SK-N-SH treated with all-trans-retinoic acid at 6 μM for 48 hours (cell line): ENCODE results near the gene PARS2.

Experiments used
- ATAC-seq: fragments of 200-7000 bp; cut with Tn5 transposase; 3 replicates; pipeline ENCODE4 v1.9.1; 2020; ENCODE audit warnings: mild to moderate bottlenecking, moderate library complexity
- ARNTL ChIP-seq: fragments of 450-650 bp; formaldehyde crosslinking; IDR thresholded peaks from 2 replicates; pipeline ENCODE4 v1.5.0; 2020; ENCODE audit warnings: low read depth, mild to moderate bottlenecking, moderate library complexity, borderline replicate concordance
- BACH2 ChIP-seq: fragments of 250-450 bp; sonication (Bioruptor Pico); IDR thresholded peaks from 2 replicates; pipeline ENCODE4 v1.9.0; 2021; ENCODE audit warnings: mild to moderate bottlenecking, borderline replicate concordance
- CREB5 ChIP-seq: fragments of 250-450 bp; sonication (Bioruptor Pico); IDR thresholded peaks from 2 replicates; pipeline ENCODE4 v1.5.1; 2020; ENCODE audit warnings: low read depth, mild to moderate bottlenecking, moderate library complexity
- CSDC2 ChIP-seq: fragments of 250-450 bp; sonication (Bioruptor Pico); IDR thresholded peaks from 2 replicates; pipeline ENCODE4 v1.5.0; 2020; ENCODE audit warnings: mild to moderate bottlenecking, moderate library complexity
- CSRNP3 ChIP-seq: fragments of 250-450 bp; sonication (Bioruptor Pico); IDR thresholded peaks from 2 replicates; pipeline ENCODE4 v1.5.1; 2021; ENCODE audit warnings: mild to moderate bottlenecking, moderate library complexity
- ESRRG ChIP-seq: fragments of 250-450 bp; sonication (Bioruptor Pico); IDR thresholded peaks from 2 replicates; pipeline ENCODE4 v1.6.1; 2021; ENCODE audit warnings: mild to moderate bottlenecking
- GLIS3 ChIP-seq: fragments of 250-450 bp; sonication (Bioruptor Pico); IDR thresholded peaks from 2 replicates; pipeline ENCODE4 v1.5.0; 2020; ENCODE audit warnings: mild to moderate bottlenecking, moderate library complexity
- ISL1 ChIP-seq: fragments of 250-450 bp; sonication (Bioruptor Pico); IDR thresholded peaks from 2 replicates; pipeline ENCODE4 v2.1.2; 2022; ENCODE audit warnings: mild to moderate bottlenecking, moderate library complexity
- OSR1 ChIP-seq: fragments of 250-450 bp; sonication (Bioruptor Pico); IDR thresholded peaks from 2 replicates; pipeline ENCODE4 v1.8.0; 2022; ENCODE audit warnings: moderate library complexity, mild to moderate bottlenecking, inconsistent platforms
- PATZ1 ChIP-seq: fragments of 250-450 bp; sonication (Bioruptor Pico); IDR thresholded peaks from 2 replicates; pipeline ENCODE4 v1.8.0; 2020; ENCODE audit warnings: mild to moderate bottlenecking, moderate library complexity, borderline replicate concordance
- POU6F1 ChIP-seq: fragments of 250-450 bp; sonication (Bioruptor Pico); IDR thresholded peaks from 2 replicates; pipeline ENCODE4 v1.8.0; 2021; ENCODE audit warnings: low read depth, mild to moderate bottlenecking, moderate library complexity, borderline replicate concordance
- RARB ChIP-seq: fragments of 250-450 bp; sonication (Bioruptor Pico); IDR thresholded peaks from 2 replicates; pipeline ENCODE4 v1.8.0; 2021; ENCODE audit warnings: mild to moderate bottlenecking, moderate library complexity
- SNAI2 ChIP-seq: fragments of 250-450 bp; sonication (Bioruptor Pico); IDR thresholded peaks from 2 replicates; pipeline ENCODE4 v1.5.0; 2020; ENCODE audit warnings: mild to moderate bottlenecking, moderate library complexity
- TCF4 ChIP-seq: fragments of 250-450 bp; sonication (Bioruptor Pico); IDR thresholded peaks from 2 replicates; pipeline ENCODE4 v1.8.0; 2021; ENCODE audit warnings: mild to moderate bottlenecking, moderate library complexity, borderline replicate concordance
- TOX ChIP-seq: fragments of 250-450 bp; sonication (Bioruptor Pico); IDR thresholded peaks from 2 replicates; pipeline ENCODE4 v1.8.0; 2021; ENCODE audit warnings: mild to moderate bottlenecking, moderate library complexity, borderline replicate concordance
- ZC3H10 ChIP-seq: fragments of 250-450 bp; sonication (Bioruptor Pico); IDR thresholded peaks from 2 replicates; pipeline ENCODE4 v1.5.1; 2021; ENCODE audit warnings: mild to moderate bottlenecking, moderate library complexity
- ZFP3 ChIP-seq: fragments of 250-450 bp; sonication (Bioruptor Pico); IDR thresholded peaks from 2 replicates; pipeline ENCODE4 v1.5.0; 2020; ENCODE audit warnings: mild to moderate bottlenecking, moderate library complexity
- ZFP30 ChIP-seq: fragments of 450-650 bp; formaldehyde crosslinking; IDR thresholded peaks from 2 replicates; pipeline ENCODE4 v1.5.0; 2022; ENCODE audit warnings: mild to moderate bottlenecking, moderate library complexity
- ZNF565 ChIP-seq: fragments of 450-650 bp; formaldehyde crosslinking; conservative IDR thresholded peaks from 2 replicates; pipeline ENCODE4 v1.5.0; 2020; ENCODE audit warnings: low read depth, mild to moderate bottlenecking, moderate library complexity
- ZNF8 ChIP-seq: fragments of 450-650 bp; formaldehyde crosslinking; IDR thresholded peaks from 2 replicates; pipeline ENCODE4 v1.5.0; 2020; ENCODE audit warnings: mild to moderate bottlenecking, moderate library complexity

PARS2 gene

GRCh38 chr1:54782156-54782555, 17.8 kb upstream of the PARS2 start:
- no peak for ATAC-seq
- TF ChIP-seq TOX (CRISPR knock-in tag) (no peak), OSR1 (no peak), ISL1 (CRISPR knock-in tag) (no peak), BACH2 (CRISPR knock-in tag) (no peak), ESRRG (CRISPR knock-in tag) (no peak), CSDC2 (CRISPR knock-in tag) (no peak), ZFP3 (CRISPR knock-in tag) (no peak), SNAI2 (CRISPR knock-in tag) (no peak), POU6F1 (CRISPR knock-in tag) (no peak), TCF4 (CRISPR knock-in tag) (no peak), ARNTL (CRISPR knock-in tag) (no peak)
- TF ChIP-seq, all 23 proteins: peak for 0

GRCh38 chr1:54781023-54781723, 16.9 kb upstream of the PARS2 start:
- no peak for ATAC-seq
- TF ChIP-seq ISL1 (CRISPR knock-in tag) (no peak), ZFP3 (CRISPR knock-in tag) (no peak), CREB5 (CRISPR knock-in tag) (no peak), SNAI2 (CRISPR knock-in tag) (no peak), ZNF565 (no peak), ARNTL (CRISPR knock-in tag) (no peak), GLIS3 (CRISPR knock-in tag) (no peak), TOX (CRISPR knock-in tag) (no peak), CSDC2 (CRISPR knock-in tag) (no peak), OSR1 (no peak), RARB (no peak)

GRCh38 chr1:54777431-54777830, 13.1 kb upstream of the PARS2 start:
- ATAC-seq, result no peak
- no peak for TF ChIP-seq CSRNP3 (CRISPR knock-in tag)
- TF ChIP-seq ZC3H10 (CRISPR knock-in tag), result no peak
- no peak for TF ChIP-seq POU6F1 (CRISPR knock-in tag)
- TF ChIP-seq PATZ1 (CRISPR knock-in tag), result no peak
- TF ChIP-seq ISL1 (CRISPR knock-in tag), result no peak
- TF ChIP-seq ZFP3 (CRISPR knock-in tag), result no peak
- TF ChIP-seq TCF4 (CRISPR knock-in tag), result no peak
- no peak for TF ChIP-seq OSR1
- TF ChIP-seq CREB5 (CRISPR knock-in tag), result no peak
- no peak for TF ChIP-seq CSDC2 (CRISPR knock-in tag)
- no peak for TF ChIP-seq TOX (CRISPR knock-in tag)
- TF ChIP-seq ZFP30 (CRISPR knock-in tag), result no peak
- no peak for TF ChIP-seq ZNF8 (CRISPR knock-in tag)
- no peak for TF ChIP-seq SNAI2 (CRISPR knock-in tag)
